HepG2 (cell line): ENCODE measurements around the gene EIF6. TPM values are rescaled to one million over a fixed set of nuclear protein-coding genes. Genes with fewer than 3 reads are reported as not detected.

Experiments used
- ATAC-seq: fragments of 200-7000 bp; cut with Tn5 transposase; 3 replicates; pipeline ENCODE4 v1.9.1; 2020; ENCODE audit warnings: mild to moderate bottlenecking, moderate library complexity
- BruUV-seq: library from RNA; stranded (reverse); fragments of 400-500 nt; replicated peaks from 2 replicates; lab custom pipeline; 2021; lab: Mats Ljungman, UMichigan
- CTCF ChIA-PET: fragments of 300-600 bp; formaldehyde crosslinking; extraction: SDS; loops from one replicate; lab custom pipeline; 2021; ENCODE audit warnings: low total read pairs, inconsistent platforms, low intra/inter-chr PET ratio; lab: Yijun Ruan, JAX
- POLR2A ChIA-PET: fragments of 350-600 bp; sonication (Branson Sonifier 250); formaldehyde crosslinking; loops from one replicate; lab custom pipeline; 2020; ENCODE audit warnings: antibody characterized with exemption, inconsistent platforms; lab: Yijun Ruan, JAX
- DNase-seq: peaks from one replicate; pipeline ENCODE4 v3.0.0-alpha.2; 2015; ENCODE audit warnings: low spot score
- FAIRE-seq: peaks from 3 replicates; lab custom pipeline; 2011; peaks lifted over from hg19 to GRCh38; lab: Jason Lieb, UNC
- H2AFZ ChIP-seq: one replicate; pipeline ENCODE4 v1.6.1; 2011; ENCODE audit warnings: low read length, inconsistent platforms
- H3K27ac ChIP-seq: fragments of 300-600 bp; 3 replicates; pipeline ENCODE4 v1.8.0; 2011; ENCODE audit warnings: mixed run types, mild to moderate bottlenecking, mixed read lengths, low read length, inconsistent platforms; ENCODE audit not compliant: insufficient read depth; ENCODE audit errors: extremely low read length
- H3K27me3 ChIP-seq, 2 experiments: fragments of 200-600 bp in 1 of 2; 2 replicates in 1 of 2; 3 replicates in 1 of 2; pipeline versions ENCODE4 v1.6.0 to v1.8.0; 2011; ENCODE audit warnings: low read length in 2 of 2, mild to moderate bottlenecking in 2 of 2, moderate library complexity in 2 of 2, inconsistent platforms in 1 of 2; ENCODE audit not compliant: insufficient read depth in 2 of 2, control insufficient read depth in 1 of 2
- H3K36me3 ChIP-seq, 2 experiments: fragments of 200-600 bp in 1 of 2; replicated peaks in 1 of 2; 2 replicates in 1 of 2; 3 replicates in 1 of 2; pipeline versions ENCODE4 v1.5.1 to v1.8.0; 2011; ENCODE audit warnings: low read length in 2 of 2, inconsistent platforms in 1 of 2; ENCODE audit not compliant: insufficient read depth in 2 of 2, control insufficient read depth in 1 of 2
- H3K4me1 ChIP-seq: 2 replicates; pipeline ENCODE4 v1.5.1; 2012; ENCODE audit warnings: low read length, inconsistent platforms; ENCODE audit not compliant: insufficient read depth
- H3K4me2 ChIP-seq: 2 replicates; pipeline ENCODE4 v1.6.0; 2011; ENCODE audit warnings: low read depth, low read length, inconsistent platforms
- H3K4me3 ChIP-seq, 3 experiments: fragments of 200-600 bp in 1 of 3; sonication (generic), shearing (Covaris generic) in 1 of 3; replicated peaks in 1 of 3; 2 replicates each; pipeline ENCODE4 v1.5.1; 2011 to 2016; ENCODE audit warnings: low read length in 3 of 3, inconsistent platforms in 2 of 3, low read depth in 2 of 3, mild to moderate bottlenecking in 2 of 3, control low read depth in 1 of 3, mixed read lengths in 1 of 3; ENCODE audit not compliant: insufficient read depth in 1 of 3
- H3K79me2 ChIP-seq: one replicate; pipeline ENCODE4 v1.6.1; 2011; ENCODE audit warnings: low read length, inconsistent platforms; ENCODE audit not compliant: insufficient read depth
- H3K9ac ChIP-seq: 2 replicates; pipeline ENCODE4 v1.6.0; 2011; ENCODE audit warnings: mild to moderate bottlenecking, low read depth, low read length, inconsistent platforms; ENCODE audit not compliant: insufficient read depth
- H3K9me3 ChIP-seq: 2 replicates; pipeline ENCODE4 v1.5.1; 2012; ENCODE audit warnings: mild to moderate bottlenecking, low read length
- H4K20me1 ChIP-seq: 2 replicates; pipeline ENCODE4 v1.6.0; 2011; ENCODE audit warnings: inconsistent platforms, mild to moderate bottlenecking, low read length, moderate library complexity; ENCODE audit not compliant: insufficient read depth
- AKNA ChIP-seq: sonication (generic); formaldehyde crosslinking; IDR thresholded peaks from 2 replicates; pipeline ENCODE4 v1.4.0; 2020; ENCODE audit warnings: missing genetic modification reagents, borderline replicate concordance
- ATRX ChIP-seq: sonication (generic); formaldehyde crosslinking; IDR thresholded peaks from 2 replicates; pipeline ENCODE4 v1.4.0; 2020; ENCODE audit warnings: missing genetic modification reagents, borderline replicate concordance
- CCAR2 ChIP-seq: fragments of 200-400 bp; formaldehyde crosslinking; optimal IDR thresholded peaks from 2 replicates; pipeline ENCODE3; 2018; ENCODE audit warnings: low read depth, mild to moderate bottlenecking, low read length, moderate library complexity
- KLF6 ChIP-seq: IDR thresholded peaks from 2 replicates; pipeline ENCODE4 v1.8.0; 2016; ENCODE audit warnings: missing biosample characterization, missing genetic modification reagents
- MAX ChIP-seq: IDR thresholded peaks from 2 replicates; pipeline ENCODE4 v1.6.1; 2012; ENCODE audit warnings: inconsistent platforms
- MZF1 ChIP-seq: sonication (generic); formaldehyde crosslinking; IDR thresholded peaks from 2 replicates; pipeline ENCODE4 v1.8.1; 2023; ENCODE audit warnings: mild to moderate bottlenecking, missing genetic modification reagents, borderline replicate concordance
- POLR2A ChIP-seq, 2 experiments: IDR thresholded peaks; 2 replicates each; pipeline ENCODE4 v1.6.1; 2011; ENCODE audit warnings: low read depth in 2 of 2, low read length in 2 of 2, mild to moderate bottlenecking in 1 of 2, moderate library complexity in 1 of 2; ENCODE audit not compliant: insufficient read depth in 1 of 2
- POLR2AphosphoS2 ChIP-seq: IDR thresholded peaks from 2 replicates; pipeline ENCODE4 v1.6.1; 2011; ENCODE audit warnings: low read depth, low read length, improper control_type of control experiment
- POLR2G ChIP-seq: fragments of 200-400 bp; formaldehyde crosslinking; IDR thresholded peaks from 2 replicates; pipeline ENCODE4 v1.6.1; 2018; ENCODE audit warnings: mild to moderate bottlenecking, low read depth, low read length, moderate library complexity
- SPEN ChIP-seq: sonication (generic); formaldehyde crosslinking; IDR thresholded peaks from 2 replicates; pipeline ENCODE4 v1.5.1; 2020; ENCODE audit warnings: low read depth, mild to moderate bottlenecking, missing genetic modification reagents
- SRSF1 ChIP-seq: fragments of 200-400 bp; formaldehyde crosslinking; optimal IDR thresholded peaks from 2 replicates; pipeline ENCODE3; 2017; ENCODE audit warnings: mild to moderate bottlenecking, low read depth, low read length, moderate library complexity
- ZFAT ChIP-seq: sonication (generic); formaldehyde crosslinking; conservative IDR thresholded peaks from 2 replicates; pipeline ENCODE4 v1.8.1; 2023; ENCODE audit warnings: missing genetic modification reagents, inconsistent platforms
- ZFP41 ChIP-seq: sonication (generic); formaldehyde crosslinking; IDR thresholded peaks from 2 replicates; pipeline ENCODE4 v1.4.0; 2020; ENCODE audit warnings: mild to moderate bottlenecking, missing genetic modification reagents, borderline replicate concordance
- ZNF234 ChIP-seq: sonication (generic); formaldehyde crosslinking; conservative IDR thresholded peaks from 2 replicates; pipeline ENCODE4 v1.5.1; 2020; ENCODE audit warnings: mild to moderate bottlenecking, missing genetic modification reagents
- ZNF576 ChIP-seq: sonication (generic); formaldehyde crosslinking; IDR thresholded peaks from 2 replicates; pipeline ENCODE4 v1.4.0; 2020; ENCODE audit warnings: mild to moderate bottlenecking, missing genetic modification reagents
- ZNF775 ChIP-seq: sonication (generic); formaldehyde crosslinking; IDR thresholded peaks from 2 replicates; pipeline ENCODE4 v1.4.0; 2020; ENCODE audit warnings: missing genetic modification reagents, mild to moderate bottlenecking, moderate library complexity, borderline replicate concordance
- ZNF777 ChIP-seq: sonication (generic); formaldehyde crosslinking; IDR thresholded peaks from 2 replicates; pipeline ENCODE4 v1.4.0; 2020; ENCODE audit warnings: missing genetic modification reagents
- ZNF788 ChIP-seq: sonication (generic); formaldehyde crosslinking; IDR thresholded peaks from 2 replicates; pipeline ENCODE4 v1.5.0; 2020; ENCODE audit warnings: mild to moderate bottlenecking, missing genetic modification reagents, borderline replicate concordance
- ZNF883 ChIP-seq: sonication (generic); formaldehyde crosslinking; IDR thresholded peaks from 2 replicates; pipeline ENCODE4 v1.5.1; 2020; ENCODE audit warnings: mild to moderate bottlenecking, missing genetic modification reagents; ENCODE audit errors: not compliant biosample characterization
- WGBS: methylation state at CpG from one replicate; pipeline ENCODE4 v1.1.6; 2017; ENCODE audit warnings: low lambda C conversion rate; 5-methylcytosine and 5-hydroxymethylcytosine counted together
- in situ Hi-C: cut with HindIII; loops from 2 replicates; pipeline ENCODE4 v1.10.0; 2017; ENCODE audit warnings: low pct_unique_long_range_greater_than_20kb; ENCODE audit not compliant: extremely low pct_ligation_motif_present
- intact Hi-C: fragments of 100-400 bp; cut with micrococcal nuclease; formaldehyde crosslinking; loops from one replicate; pipeline ENCODE4 v1.10.0; 2022; ENCODE audit not compliant: unreplicated experiment
- polyA plus RNA-seq, 8 experiments: library from polyadenylated mRNA; depleted of rRNA in 3 of 8; stranded (reverse) in 7 of 8; unstranded in 1 of 8; fragments of >200 nt; fragmentation: Illumina TruSeq in 4 of 8; extraction: Trizol in 4 of 8; gene quantifications; 2 replicates each; pipeline versions ENCODE4 v1.2.1 to v1.2.3, GENCODE V29; 2011 to 2016; ENCODE audit warnings: low read depth in 4 of 8, missing spikeins in 1 of 8, mixed read lengths in 1 of 8; ENCODE audit not compliant: insufficient read depth in 1 of 8
- total RNA-seq, 5 experiments: library from RNA; depleted of rRNA; stranded (reverse); fragments of >200 nt; fragmentation: Illumina TruSeq; extraction: Trizol; gene quantifications; 2 replicates each; pipeline ENCODE4 v1.2.3, GENCODE V29; 2016; ENCODE audit warnings: low read depth in 1 of 5

The EIF6 gene
- total and polyA plus RNA-seq, 2 of the 13 experiments (the other 11 are each of a cell fraction or from before 2014, with no cell fraction given): 462 to 466 TPM

GRCh38 chr20:35276408-35276807, 8.2 kb downstream of the EIF6 start:
- peaks cover 21% of the 10 kb centered on the region for H3K4me1 ChIP-seq
- no peak overlapping the region for H3K4me2 ChIP-seq
- FAIRE-seq (no peak), ATAC-seq (peak; percentile 2), DNase-seq (no peak)
- intact Hi-C loops (no loop called here), in situ Hi-C loops (no loop called here)
- peaks cover 10% of the 10 kb centered on the region for H3K79me2 ChIP-seq
- H3K27ac ChIP-seq: no peak overlapping the region
- no peak overlapping the region for H3K4me3 ChIP-seq
- H2AFZ ChIP-seq: no peak overlapping the region
- ChIA-PET POLR2A (interaction anchor here (2.4 to 8.8 kb wide), 3 partner anchors 7 to 12 kb away, joined by 7 to 80 read pairs (median 14); partner anchors contain the start of gene EIF6), CTCF (no interaction called here)
- H3K9ac ChIP-seq: no peak overlapping the region
- WGBS: 96% methylated on average over 6 of the region's 6 CpGs
- H3K36me3 ChIP-seq: peaks cover 30 to 44% of the 10 kb centered on the region in 2 experiments
- H3K27me3 ChIP-seq: no peaks in the 10 kb centered on the region
- no peaks in the 10 kb centered on the region for H3K9me3 ChIP-seq
- peaks cover 24% of the 10 kb centered on the region for H4K20me1 ChIP-seq
- no TSS peak for BruUV-seq
- TF ChIP-seq SPEN (CRISPR knock-in tag) (no peak), ATRX (CRISPR knock-in tag) (no peak), CCAR2 (no peak), MZF1 (no peak), POLR2AphosphoS2 (peak; percentile 26; the same call in 1 of the 2 replicates), ZNF883 (CRISPR knock-in tag) (peak; percentile 0), ZNF788 (no peak), ZNF234 (no peak), AKNA (CRISPR knock-in tag) (no peak), POLR2G (no peak; the same call in 1 of the 2 replicates), SRSF1 (no peak), KLF6 (CRISPR knock-in tag) (no peak), ZFAT (CRISPR knock-in tag) (no peak), ZNF775 (CRISPR knock-in tag) (no peak), ZFP41 (CRISPR knock-in tag) (no peak), MAX (no peak), ZNF576 (CRISPR knock-in tag) (no peak), ZNF777 (CRISPR knock-in tag) (no peak), POLR2A (IDR thresholded peaks at IDR 0.05; ENCODE audit: insufficient read depth in 1 of 2, low read depth in 2 of 2, low read length in 2 of 2) (peak; percentile 16 to 30; a peak in 2 of 4 replicates)
